WERI-Rb-1 (cell line): ENCODE measurements around the gene CACNG1.

Source experiments
- DNase-seq: peaks from one replicate; pipeline ENCODE4 v3.0.0-alpha.2; 2020
- H3K27ac ChIP-seq: fragments of 250-450 bp; sonication (Bioruptor Pico); 2 replicates; pipeline ENCODE4 v1.5.1; 2020; ENCODE audit warnings: mild to moderate bottlenecking, moderate library complexity
- H3K27me3 ChIP-seq: fragments of 250-450 bp; sonication (Bioruptor Pico); 2 replicates; pipeline ENCODE4 v1.5.1; 2021; ENCODE audit warnings: mild to moderate bottlenecking, low read depth, moderate library complexity; ENCODE audit not compliant: insufficient read depth, severe bottlenecking
- H3K36me3 ChIP-seq: fragments of 250-450 bp; sonication (Bioruptor Pico); 2 replicates; pipeline ENCODE4 v1.5.1; 2020; ENCODE audit warnings: mild to moderate bottlenecking, moderate library complexity
- H3K4me3 ChIP-seq: 2 replicates; pipeline ENCODE4 v1.5.1; 2011; ENCODE audit warnings: low read depth, mild to moderate bottlenecking, control low read depth, low read length
- H3K9me3 ChIP-seq: fragments of 250-450 bp; sonication (Bioruptor Pico); 2 replicates; pipeline ENCODE4 v1.5.1; 2021; ENCODE audit warnings: mild to moderate bottlenecking, moderate library complexity; ENCODE audit not compliant: severe bottlenecking
- TF ChIP-seq, protein P1 (sequence below): IDR thresholded peaks from 2 replicates; pipeline ENCODE4 v1.5.1; 2011; ENCODE audit warnings: low read depth, mild to moderate bottlenecking, control low read depth, inconsistent platforms, low read length

CACNG1 gene

DNA sequence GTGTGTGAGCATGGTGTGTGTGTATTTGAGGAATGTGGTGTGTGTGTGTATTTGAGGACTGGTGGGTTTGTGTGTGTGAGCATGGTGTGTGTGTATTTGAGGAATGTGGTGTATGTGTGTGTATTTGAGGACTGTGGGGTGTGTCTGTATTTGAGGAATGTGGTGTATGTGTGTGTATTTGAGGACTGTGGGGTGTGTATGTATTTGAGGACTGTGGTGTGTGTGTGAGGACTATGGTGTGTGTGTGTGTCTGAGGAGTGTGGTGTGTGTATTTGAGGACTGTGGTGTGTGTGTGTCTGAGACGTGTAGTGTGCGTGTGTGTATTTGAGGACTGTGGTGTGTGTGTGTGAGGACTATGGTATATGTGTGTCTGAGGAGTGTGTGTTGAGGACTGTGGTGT, 18.0 kb upstream of the CACNG1 start:
- Histone ChIP-seq H3K27ac (no peak overlapping the region), H3K36me3 (no peaks in the 10 kb centered on the region), H3K4me3 (no peak overlapping the region), H3K27me3 (no peaks in the 10 kb centered on the region), H3K9me3 (no peaks in the 10 kb centered on the region)
- no peak for DNase-seq
- TF ChIP-seq, protein P1, sequence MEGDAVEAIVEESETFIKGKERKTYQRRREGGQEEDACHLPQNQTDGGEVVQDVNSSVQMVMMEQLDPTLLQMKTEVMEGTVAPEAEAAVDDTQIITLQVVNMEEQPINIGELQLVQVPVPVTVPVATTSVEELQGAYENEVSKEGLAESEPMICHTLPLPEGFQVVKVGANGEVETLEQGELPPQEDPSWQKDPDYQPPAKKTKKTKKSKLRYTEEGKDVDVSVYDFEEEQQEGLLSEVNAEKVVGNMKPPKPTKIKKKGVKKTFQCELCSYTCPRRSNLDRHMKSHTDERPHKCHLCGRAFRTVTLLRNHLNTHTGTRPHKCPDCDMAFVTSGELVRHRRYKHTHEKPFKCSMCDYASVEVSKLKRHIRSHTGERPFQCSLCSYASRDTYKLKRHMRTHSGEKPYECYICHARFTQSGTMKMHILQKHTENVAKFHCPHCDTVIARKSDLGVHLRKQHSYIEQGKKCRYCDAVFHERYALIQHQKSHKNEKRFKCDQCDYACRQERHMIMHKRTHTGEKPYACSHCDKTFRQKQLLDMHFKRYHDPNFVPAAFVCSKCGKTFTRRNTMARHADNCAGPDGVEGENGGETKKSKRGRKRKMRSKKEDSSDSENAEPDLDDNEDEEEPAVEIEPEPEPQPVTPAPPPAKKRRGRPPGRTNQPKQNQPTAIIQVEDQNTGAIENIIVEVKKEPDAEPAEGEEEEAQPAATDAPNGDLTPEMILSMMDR: no peak

DNA sequence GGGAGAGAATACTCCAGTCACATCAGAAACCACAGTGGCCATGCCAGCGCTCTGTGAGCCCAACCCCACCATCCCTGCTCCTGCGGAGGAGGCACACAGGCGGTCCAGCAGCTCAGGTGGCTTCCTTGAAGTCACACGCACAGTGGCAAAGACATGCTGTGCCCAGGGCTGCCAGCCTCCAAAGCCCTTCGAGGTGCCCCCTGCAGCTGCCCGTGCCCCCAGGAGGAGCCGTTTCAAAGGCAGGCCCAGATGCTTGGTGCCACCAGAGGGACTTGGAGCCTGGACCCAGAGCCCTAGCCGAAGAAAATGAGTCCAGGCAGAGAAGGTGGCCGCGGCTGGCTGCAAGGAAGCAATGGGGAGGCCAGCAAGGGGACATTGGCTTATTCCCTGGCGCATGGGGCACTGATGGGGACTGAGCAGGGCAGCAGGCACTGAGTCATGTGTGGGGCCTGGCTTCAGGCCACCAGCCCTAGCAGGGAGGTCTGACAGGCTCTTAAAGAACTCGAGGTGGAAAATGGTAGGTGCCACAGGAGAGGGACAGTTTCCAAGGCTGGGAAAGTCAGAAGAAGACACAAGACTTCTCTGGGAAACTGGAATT, 17.2 kb upstream of the CACNG1 start:
- H3K9me3 ChIP-seq: no peaks in the 10 kb centered on the region
- H3K36me3 ChIP-seq: no peaks in the 10 kb centered on the region
- H3K4me3 ChIP-seq: no peak overlapping the region
- DNase-seq: no peak
- H3K27me3 ChIP-seq: no peaks in the 10 kb centered on the region
- H3K27ac ChIP-seq: no peak overlapping the region
- TF ChIP-seq, protein P1: no peak

DNA sequence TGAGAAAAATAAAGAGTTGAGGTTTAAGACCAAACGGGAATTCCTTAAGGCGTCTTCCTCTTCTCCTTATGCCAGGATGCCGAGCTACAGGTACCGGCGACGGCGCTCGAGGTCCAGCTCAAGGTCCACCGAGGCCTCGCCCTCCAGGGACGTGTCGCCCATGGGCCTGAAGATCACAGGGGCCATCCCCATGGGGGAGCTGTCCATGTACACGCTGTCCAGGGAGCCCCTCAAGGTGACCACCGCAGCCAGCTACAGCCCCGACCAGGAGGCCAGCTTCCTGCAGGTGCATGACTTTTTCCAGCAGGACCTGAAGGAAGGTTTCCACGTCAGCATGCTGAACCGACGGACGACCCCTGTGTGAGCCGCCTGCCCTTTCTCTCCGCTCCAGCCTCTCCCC, 13.7 kb upstream of the CACNG1 start:
- H3K9me3 ChIP-seq: peaks cover 10% of the 10 kb centered on the region
- no peaks in the 10 kb centered on the region for H3K36me3 ChIP-seq
- TF ChIP-seq, protein P1: no peak
- no peaks in the 10 kb centered on the region for H3K27me3 ChIP-seq
- DNase-seq: no peak
- no peak overlapping the region for H3K27ac ChIP-seq
- no peak overlapping the region for H3K4me3 ChIP-seq

DNA sequence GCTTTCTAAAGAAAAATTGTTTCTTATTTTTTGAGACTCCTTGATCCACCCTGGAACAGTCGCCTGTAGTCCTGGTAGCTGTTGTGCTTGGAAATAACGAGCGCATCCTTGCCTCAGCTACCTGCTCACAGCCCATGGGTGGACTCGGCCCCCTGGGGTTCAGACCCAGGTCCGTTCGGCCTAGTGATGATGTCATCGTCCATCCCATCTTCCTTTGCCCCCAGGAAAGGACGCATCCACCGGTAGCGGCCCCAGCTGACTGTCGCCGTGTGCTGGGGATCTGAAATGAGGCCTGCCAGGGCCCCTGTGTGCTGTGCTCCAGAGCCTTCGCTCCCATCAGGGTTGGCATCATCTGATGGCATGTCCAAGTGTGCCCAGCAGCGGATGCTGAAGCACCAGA, 12.0 kb upstream of the CACNG1 start:
- no peaks in the 10 kb centered on the region for H3K36me3 ChIP-seq
- no peak for DNase-seq
- TF ChIP-seq, protein P1: no peak
- H3K27ac ChIP-seq: no peak overlapping the region
- peaks cover 14% of the 10 kb centered on the region for H3K9me3 ChIP-seq
- H3K4me3 ChIP-seq: no peak overlapping the region
- H3K27me3 ChIP-seq: no peaks in the 10 kb centered on the region

DNA sequence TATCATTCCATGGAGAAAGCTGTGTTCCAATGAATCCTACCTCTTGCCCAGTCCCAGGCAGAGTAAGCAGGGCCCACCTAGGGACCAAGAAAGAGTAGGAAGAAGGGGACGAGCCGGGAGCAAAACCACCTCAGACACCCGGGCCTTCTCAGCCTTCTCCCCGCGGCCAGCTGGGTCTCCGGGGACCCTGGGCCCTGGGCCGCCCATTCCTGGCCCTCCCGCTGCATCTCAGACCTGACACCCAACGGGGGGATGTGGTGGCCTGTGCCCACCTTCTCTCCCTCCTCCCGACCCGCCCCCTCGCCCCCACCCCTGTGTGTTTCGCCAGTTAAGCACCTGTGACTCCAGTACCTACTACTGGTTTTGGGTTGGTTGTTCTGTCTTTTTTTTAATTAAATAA, 11.4 kb upstream of the CACNG1 start:
- Histone ChIP-seq H3K36me3 (no peaks in the 10 kb centered on the region), H3K4me3 (no peak overlapping the region), H3K27me3 (no peaks in the 10 kb centered on the region), H3K9me3 (peaks cover 14% of the 10 kb centered on the region), H3K27ac (no peak overlapping the region)
- DNase-seq: no peak
- TF ChIP-seq, protein P1: no peak

DNA sequence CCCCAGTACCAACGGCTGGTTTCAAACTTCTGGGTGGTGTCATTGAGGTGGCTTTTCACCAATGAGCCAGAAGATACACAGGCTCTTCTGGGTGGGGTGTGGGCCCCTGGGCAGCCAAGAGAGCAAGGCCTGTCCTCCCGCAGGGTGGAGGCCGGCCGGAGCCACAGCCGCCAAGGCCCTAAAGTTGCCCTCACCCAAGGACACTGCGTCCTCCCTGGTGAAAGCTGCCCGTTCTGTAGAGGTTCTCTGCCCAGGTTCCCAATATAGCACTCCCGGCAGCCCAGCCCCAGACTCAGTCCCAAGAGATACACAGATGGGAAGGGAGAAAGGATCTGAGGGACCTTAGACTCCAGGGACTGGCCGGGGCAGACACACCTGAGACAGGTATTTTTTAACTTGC, 10.7 kb upstream of the CACNG1 start:
- TF ChIP-seq, protein P1: no peak

More for the DNA sequence above, 10.7 kb upstream of the CACNG1 start:
- no peak for DNase-seq
- Histone ChIP-seq H3K9me3 (peaks cover 14% of the 10 kb centered on the region), H3K27me3 (no peaks in the 10 kb centered on the region), H3K4me3 (no peak overlapping the region), H3K36me3 (no peaks in the 10 kb centered on the region), H3K27ac (no peak overlapping the region)
